WTC11 (cell line): ENCODE measurements around the gene KLHL26. TPM values are rescaled to one million over a fixed set of nuclear protein-coding genes. Genes with fewer than 3 reads are reported as not detected.

ENCODE experiments used
- ATAC-seq: fragments of 200-7000 bp; cut with Tn5 transposase; 2 replicates; pipeline ENCODE4 v1.10.0; 2021; ENCODE audit warnings: mild to moderate bottlenecking, moderate library complexity
- CTCF ChIA-PET: fragments of 300-600 bp; sonication (Branson Sonifier 250); formaldehyde crosslinking; loops from one replicate; lab custom pipeline; 2021; ENCODE audit warnings: antibody characterized with exemption; lab: Charles Lee
- POLR2A ChIA-PET: fragments of 350-600 bp; sonication (Branson Sonifier 250); formaldehyde crosslinking; loops from one replicate; lab custom pipeline; 2021; ENCODE audit warnings: antibody characterized with exemption; lab: Charles Lee
- DNase-seq: peaks from one replicate; pipeline ENCODE4 v3.0.0; 2021; ENCODE audit warnings: low spot score
- H3K27ac Mint-ChIP-seq: 2 replicates; pipeline ENCODE4 v1.8.0; 2021; ENCODE audit warnings: mixed read lengths
- H3K27me3 Mint-ChIP-seq: 2 replicates; pipeline ENCODE4 v1.8.0; 2021; ENCODE audit warnings: low read depth, mild to moderate bottlenecking, moderate library complexity, mixed read lengths
- H3K36me3 Mint-ChIP-seq: 2 replicates; pipeline ENCODE4 v1.8.0; 2021; ENCODE audit warnings: mixed read lengths
- H3K4me1 Mint-ChIP-seq: 2 replicates; pipeline ENCODE4 v1.8.0; 2022; ENCODE audit warnings: mixed read lengths
- H3K4me3 Mint-ChIP-seq: 2 replicates; pipeline ENCODE4 v1.8.0; 2021; ENCODE audit warnings: mild to moderate bottlenecking, moderate library complexity, mixed read lengths
- H3K9me3 Mint-ChIP-seq: 2 replicates; pipeline ENCODE4 v1.8.0; 2021; ENCODE audit warnings: mixed read lengths
- ATF2 ChIP-seq: sonication (generic); formaldehyde crosslinking; IDR thresholded peaks from 2 replicates; pipeline ENCODE4 v1.8.1; 2022; ENCODE audit warnings: low read depth, missing genetic modification reagents, borderline replicate concordance
- CREB1 ChIP-seq: sonication (generic); formaldehyde crosslinking; IDR thresholded peaks from 2 replicates; pipeline ENCODE4 v1.8.0; 2023; ENCODE audit warnings: mild to moderate bottlenecking, missing genetic modification reagents
- E2F1 ChIP-seq: sonication (generic); formaldehyde crosslinking; IDR thresholded peaks from 2 replicates; pipeline ENCODE4 v1.8.0; 2022; ENCODE audit warnings: mild to moderate bottlenecking, missing genetic modification reagents
- FOXJ3 ChIP-seq: sonication (generic); formaldehyde crosslinking; IDR thresholded peaks from 2 replicates; pipeline ENCODE4 v1.9.0; 2021; ENCODE audit warnings: missing genetic modification reagents, mild to moderate bottlenecking, borderline replicate concordance
- GABPB1 ChIP-seq: sonication (generic); formaldehyde crosslinking; IDR thresholded peaks from 2 replicates; pipeline ENCODE4 v1.8.1; 2023; ENCODE audit warnings: mild to moderate bottlenecking, missing genetic modification reagents
- MAX ChIP-seq: sonication (generic); formaldehyde crosslinking; IDR thresholded peaks from 2 replicates; pipeline ENCODE4 v1.8.0; 2022; ENCODE audit warnings: mild to moderate bottlenecking, missing genetic modification reagents
- MLX ChIP-seq: sonication (generic); formaldehyde crosslinking; IDR thresholded peaks from 2 replicates; pipeline ENCODE4 v1.8.1; 2023; ENCODE audit warnings: mild to moderate bottlenecking, missing genetic modification reagents, moderate library complexity
- NFE2L1 ChIP-seq: sonication (generic); formaldehyde crosslinking; IDR thresholded peaks from 2 replicates; pipeline ENCODE4 v1.8.1; 2023; ENCODE audit warnings: missing genetic modification reagents
- NFYB ChIP-seq: sonication (generic); formaldehyde crosslinking; conservative IDR thresholded peaks from 2 replicates; pipeline ENCODE4 v1.8.0; 2022; ENCODE audit warnings: low read depth, missing genetic modification reagents
- NR3C1 ChIP-seq: sonication (generic); formaldehyde crosslinking; conservative IDR thresholded peaks from 2 replicates; pipeline ENCODE4 v1.8.1; 2023; ENCODE audit warnings: low read depth, mild to moderate bottlenecking, missing genetic modification reagents
- PRRX2 ChIP-seq: fragments of 250-450 bp; sonication (Bioruptor Pico); IDR thresholded peaks from 2 replicates; pipeline ENCODE4 v1.8.0; 2021; ENCODE audit warnings: mild to moderate bottlenecking
- STAT6 ChIP-seq: sonication (generic); formaldehyde crosslinking; conservative IDR thresholded peaks from 2 replicates; pipeline ENCODE4 v1.8.1; 2023; ENCODE audit warnings: mild to moderate bottlenecking, low read depth, missing genetic modification reagents, moderate library complexity
- ZNF219 ChIP-seq: sonication (generic); formaldehyde crosslinking; IDR thresholded peaks from 2 replicates; pipeline ENCODE4 v1.8.0; 2023; ENCODE audit warnings: missing genetic modification reagents, mild to moderate bottlenecking, borderline replicate concordance
- ZNF281 ChIP-seq: sonication (generic); formaldehyde crosslinking; IDR thresholded peaks from 2 replicates; pipeline ENCODE4 v1.8.0; 2023; ENCODE audit warnings: mild to moderate bottlenecking, missing genetic modification reagents
- ZSCAN18 ChIP-seq: fragments of 250-450 bp; sonication (Bioruptor Pico); IDR thresholded peaks from 2 replicates; pipeline ENCODE4 v2.1.2; 2022; ENCODE audit warnings: mild to moderate bottlenecking, moderate library complexity
- total RNA-seq: library from RNA; stranded (reverse); gene quantifications from 3 replicates; pipeline ENCODE4 v1.2.3, GENCODE V29; 2021

Gene KLHL26
- total RNA-seq, 1 experiment from 2014 or later = 13.1 TPM

- H3K27me3 Mint-ChIP-seq = peaks cover 3% of the 10 kb centered on the region; the same call in 1 of the 2 replicates
- ATAC-seq (peak; percentile 23; the same call in 1 of the 2 replicates), DNase-seq (no peak)
- no peak overlapping the region for H3K4me3 Mint-ChIP-seq
- POLR2A ChIA-PET = no interaction called here
- no peaks in the 10 kb centered on the region for H3K36me3 Mint-ChIP-seq
- CTCF ChIA-PET = interaction anchor here (0.7 to 2.0 kb wide), 5 partner anchors 37 to 187 kb away, joined by 3 to 8 read pairs (median 4); partner anchors contain the start of gene TMEM59L
- no peaks in the 10 kb centered on the region for H3K9me3 Mint-ChIP-seq
- H3K4me1 Mint-ChIP-seq = peaks cover 43% of the 10 kb centered on the region
- TF ChIP-seq PRRX2 = no peak
- no peak for TF ChIP-seq MAX (CRISPR knock-in tag)
- no peak for TF ChIP-seq ZNF281
- no peak for TF ChIP-seq MLX (CRISPR knock-in tag)
- no peak for TF ChIP-seq ATF2 (CRISPR knock-in tag)
- TF ChIP-seq ZSCAN18 = no peak
- TF ChIP-seq E2F1 = no peak
- TF ChIP-seq NFE2L1 (CRISPR knock-in tag) = no peak
- no peak for TF ChIP-seq ZNF219 (CRISPR knock-in tag)
- TF ChIP-seq CREB1 (CRISPR knock-in tag) = no peak
- no peak for TF ChIP-seq NR3C1 (CRISPR knock-in tag)
- no peak for TF ChIP-seq FOXJ3 (CRISPR knock-in tag)
- TF ChIP-seq GABPB1 (CRISPR knock-in tag) = no peak
- no peak for TF ChIP-seq NFYB (CRISPR knock-in tag)
- no peak for TF ChIP-seq STAT6 (CRISPR knock-in tag)
- TF ChIP-seq, all 79 proteins: peak for 0
- peak overlapping the region; percentile 81 for H3K27ac Mint-ChIP-seq
These were observed 12.7 kb downstream of the KLHL26 start for GRCh38 chr19:18649371-18650020.
